GM23338 (cell line): ENCODE results near the gene MAGEB3. TPM values are rescaled to one million over a fixed set of nuclear protein-coding genes. Genes with fewer than 3 reads are reported as not detected.

Source experiments
- ATAC-seq: fragments of 200-7000 bp; cut with Tn5 transposase; 3 replicates; pipeline ENCODE4 v1.9.1; 2020
- DNase-seq: peaks from one replicate; pipeline ENCODE4 v3.0.0-alpha.2; 2015; ENCODE audit warnings: low spot score
- H2AFZ ChIP-seq: fragments of 200-600 bp; sonication (generic); 2 replicates; pipeline ENCODE4 v1.8.0; 2016; ENCODE audit warnings: antibody characterized with exemption, mild to moderate bottlenecking, moderate library complexity
- H3F3A ChIP-seq: fragments of 200-600 bp; sonication (generic); replicated peaks from 2 replicates; pipeline ENCODE4 v1.8.0; 2017; ENCODE audit warnings: antibody characterized with exemption, mixed run types, low read depth
- H3K27ac ChIP-seq: fragments of 200-600 bp; sonication (generic); 2 replicates; pipeline ENCODE4 v1.6.1; 2016; ENCODE audit warnings: low read depth
- H3K27me3 ChIP-seq: fragments of 200-600 bp; sonication (generic); 2 replicates; pipeline ENCODE4 v1.8.0; 2016; ENCODE audit warnings: mild to moderate bottlenecking, mixed run types, moderate library complexity; ENCODE audit not compliant: insufficient read depth
- H3K36me3 ChIP-seq: fragments of 200-600 bp; sonication (generic); 2 replicates; pipeline ENCODE4 v1.8.0; 2016; ENCODE audit warnings: mild to moderate bottlenecking; ENCODE audit not compliant: insufficient read depth
- H3K4me1 ChIP-seq: fragments of 200-600 bp; sonication (generic); 2 replicates; pipeline ENCODE4 v1.8.0; 2016; ENCODE audit warnings: mild to moderate bottlenecking, moderate library complexity; ENCODE audit not compliant: insufficient read depth
- H3K4me2 ChIP-seq: fragments of 200-600 bp; sonication (generic); 2 replicates; pipeline ENCODE4 v1.7.1; 2017; ENCODE audit warnings: mixed run types
- H3K4me3 ChIP-seq: fragments of 200-600 bp; sonication (generic); 2 replicates; pipeline ENCODE4 v1.6.1; 2016; ENCODE audit warnings: mixed run types
- H3K79me2 ChIP-seq: fragments of 200-600 bp; sonication (generic); replicated peaks from 2 replicates; pipeline ENCODE4 v1.8.0; 2017; ENCODE audit warnings: mild to moderate bottlenecking; ENCODE audit not compliant: insufficient read depth
- H3K9me2 ChIP-seq: fragments of 200-600 bp; sonication (generic); 2 replicates; pipeline ENCODE4 v1.8.0; 2017; ENCODE audit not compliant: insufficient read depth
- H4K20me1 ChIP-seq: fragments of 200-600 bp; sonication (generic); replicated peaks from 2 replicates; pipeline ENCODE4 v1.8.0; 2017; ENCODE audit warnings: mild to moderate bottlenecking; ENCODE audit not compliant: insufficient read depth
- H3K27ac Mint-ChIP-seq: 2 replicates; pipeline ENCODE4 v1.8.0; 2020; ENCODE audit warnings: inconsistent platforms, mild to moderate bottlenecking, moderate library complexity, mixed read lengths
- H3K27me3 Mint-ChIP-seq: 3 replicates; pipeline ENCODE4 v1.8.0; 2022; ENCODE audit warnings: low read depth, mild to moderate bottlenecking, moderate library complexity, mixed read lengths, inconsistent platforms; ENCODE audit not compliant: insufficient read depth, poor library complexity
- H3K36me3 Mint-ChIP-seq: 3 replicates; pipeline ENCODE4 v1.8.0; 2021; ENCODE audit warnings: low read depth, mild to moderate bottlenecking, inconsistent platforms, moderate library complexity, mixed read lengths
- H3K4me1 Mint-ChIP-seq: 3 replicates; pipeline ENCODE4 v1.8.0; 2020; ENCODE audit warnings: mild to moderate bottlenecking, inconsistent platforms, mixed read lengths
- H3K4me3 Mint-ChIP-seq: 3 replicates; pipeline ENCODE4 v1.8.0; 2021; ENCODE audit warnings: moderate library complexity, mild to moderate bottlenecking, inconsistent platforms, mixed read lengths
- H3K9me3 Mint-ChIP-seq: 3 replicates; pipeline ENCODE4 v1.8.0; 2020; ENCODE audit warnings: moderate library complexity, mild to moderate bottlenecking, inconsistent platforms, mixed read lengths
- CREB1 ChIP-seq: fragments of 250-450 bp; sonication (Bioruptor Pico); IDR thresholded peaks from 2 replicates; pipeline ENCODE4 v1.5.0; 2020; ENCODE audit warnings: low read depth, mild to moderate bottlenecking, moderate library complexity
- EZH2 ChIP-seq: fragments of 200-600 bp; sonication (generic); IDR thresholded peaks from one replicate; pipeline ENCODE4 v1.8.0; 2017; ENCODE audit warnings: antibody characterized with exemption, mild to moderate bottlenecking, low read depth; ENCODE audit not compliant: unreplicated experiment
- EZH2phosphoT487 ChIP-seq: fragments of 200-600 bp; sonication (generic); IDR thresholded peaks from one replicate; pipeline ENCODE4 v1.8.1; 2018; ENCODE audit warnings: antibody characterized with exemption; ENCODE audit not compliant: unreplicated experiment
- JUNB ChIP-seq: IDR thresholded peaks from one replicate; pipeline ENCODE4 v1.6.1; 2016; ENCODE audit warnings: antibody characterized with exemption; ENCODE audit not compliant: unreplicated experiment
- NANOG ChIP-seq: IDR thresholded peaks from 2 replicates; pipeline ENCODE4 v1.6.1; 2016; ENCODE audit warnings: antibody characterized with exemption, borderline replicate concordance
- POLR2AphosphoS5 ChIP-seq: IDR thresholded peaks from 2 replicates; pipeline ENCODE4 v1.6.1; 2016; ENCODE audit warnings: antibody characterized with exemption, low read depth
- STAT1 ChIP-seq: IDR thresholded peaks from one replicate; pipeline ENCODE4 v1.6.1; 2016; ENCODE audit warnings: antibody characterized with exemption; ENCODE audit not compliant: unreplicated experiment
- ZNF114 ChIP-seq: fragments of 250-450 bp; sonication (Bioruptor Pico); IDR thresholded peaks from 2 replicates; pipeline ENCODE4 v1.5.0; 2020; ENCODE audit warnings: mild to moderate bottlenecking, moderate library complexity
- ZNF331 ChIP-seq: fragments of 250-450 bp; sonication (Bioruptor Pico); IDR thresholded peaks from 2 replicates; pipeline ENCODE4 v1.5.0; 2020; ENCODE audit warnings: low read depth, mild to moderate bottlenecking, moderate library complexity
- ZNF462 ChIP-seq: fragments of 250-450 bp; sonication (Bioruptor Pico); IDR thresholded peaks from 2 replicates; pipeline ENCODE4 v1.5.0; 2020; ENCODE audit warnings: mild to moderate bottlenecking, moderate library complexity
- polyA plus RNA-seq: library from polyadenylated mRNA; unstranded; fragments of >200 nt; fragmentation: Nextera tagmentation; extraction: Ambion mirVana; gene quantifications from 2 replicates; pipeline ENCODE4 v1.2.1, GENCODE V29; 2016
- total RNA-seq: library from RNA; depleted of rRNA; stranded (reverse); fragments of >200 nt; shearing (Covaris generic); gene quantifications from 2 replicates; pipeline ENCODE4 v1.2.3, GENCODE V29; 2014
- TF ChIP-seq, protein P1 (sequence below), 2 experiments: fragments of 200-600 bp in 1 of 2; sonication (generic) in 1 of 2; conservative IDR thresholded peaks; 2 replicates each; pipeline versions ENCODE4 v1.5.1 to v1.6.1; 2016 to 2017; ENCODE audit warnings: antibody characterized with exemption in 2 of 2, low read depth in 2 of 2, mild to moderate bottlenecking in 2 of 2, moderate library complexity in 1 of 2
- TF ChIP-seq, protein P2 (sequence below): IDR thresholded peaks from 2 replicates; pipeline ENCODE4 v1.6.1; 2016; ENCODE audit warnings: antibody characterized with exemption
- TF ChIP-seq, protein P3 (sequence below): IDR thresholded peaks from one replicate; pipeline ENCODE4 v1.6.1; 2018; ENCODE audit warnings: antibody characterized with exemption; ENCODE audit not compliant: unreplicated experiment

The MAGEB3 gene
- total and polyA plus RNA-seq, 2 experiments from 2014 or later = not detected

DNA sequence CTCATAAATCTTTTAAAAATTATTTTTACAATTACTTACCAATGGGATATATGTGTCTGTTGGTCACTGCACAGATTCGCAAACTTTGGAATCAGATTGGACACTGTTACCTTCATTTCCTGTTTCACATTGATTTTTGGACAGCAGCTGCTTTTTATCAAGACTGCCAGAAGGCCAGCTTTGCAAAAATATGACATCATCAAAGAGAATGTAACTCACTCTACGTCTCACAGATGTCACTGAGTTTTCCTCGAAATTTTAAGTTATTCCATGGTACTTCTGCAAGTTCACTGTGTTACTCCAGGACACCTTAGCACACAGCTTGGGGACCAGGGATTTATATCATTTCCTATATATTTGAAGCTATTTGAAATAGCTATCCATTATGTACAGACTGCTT lies 46.9 kb upstream of the MAGEB3 start:
- H3K79me2 ChIP-seq = no peaks in the 10 kb centered on the region
- H4K20me1 ChIP-seq = no peaks in the 10 kb centered on the region
- Mint-ChIP-seq H3K4me3 (no peak overlapping the region), H3K4me1 (no peaks in the 10 kb centered on the region), H3K27ac (no peak overlapping the region), H3K9me3 (no peaks in the 10 kb centered on the region; the same call in 2 of the 3 replicates), H3K27me3 (no peaks in the 10 kb centered on the region), H3K36me3 (no peaks in the 10 kb centered on the region)
- no peak for ATAC-seq
- no peak overlapping the region for H3K27ac ChIP-seq
- no peak overlapping the region for H3K4me3 ChIP-seq
- H3K4me2 ChIP-seq = no peak overlapping the region
- no peak overlapping the region for H2AFZ ChIP-seq
- no peaks in the 10 kb centered on the region for H3K36me3 ChIP-seq
- DNase-seq = no peak
- no peaks in the 10 kb centered on the region for H3K9me2 ChIP-seq
- no peaks in the 10 kb centered on the region for H3K4me1 ChIP-seq
- no peaks in the 10 kb centered on the region for H3K27me3 ChIP-seq
- no peaks in the 10 kb centered on the region for H3F3A ChIP-seq
- no peak for TF ChIP-seq EZH2
- TF ChIP-seq CREB1 = no peak
- TF ChIP-seq, protein P1, sequence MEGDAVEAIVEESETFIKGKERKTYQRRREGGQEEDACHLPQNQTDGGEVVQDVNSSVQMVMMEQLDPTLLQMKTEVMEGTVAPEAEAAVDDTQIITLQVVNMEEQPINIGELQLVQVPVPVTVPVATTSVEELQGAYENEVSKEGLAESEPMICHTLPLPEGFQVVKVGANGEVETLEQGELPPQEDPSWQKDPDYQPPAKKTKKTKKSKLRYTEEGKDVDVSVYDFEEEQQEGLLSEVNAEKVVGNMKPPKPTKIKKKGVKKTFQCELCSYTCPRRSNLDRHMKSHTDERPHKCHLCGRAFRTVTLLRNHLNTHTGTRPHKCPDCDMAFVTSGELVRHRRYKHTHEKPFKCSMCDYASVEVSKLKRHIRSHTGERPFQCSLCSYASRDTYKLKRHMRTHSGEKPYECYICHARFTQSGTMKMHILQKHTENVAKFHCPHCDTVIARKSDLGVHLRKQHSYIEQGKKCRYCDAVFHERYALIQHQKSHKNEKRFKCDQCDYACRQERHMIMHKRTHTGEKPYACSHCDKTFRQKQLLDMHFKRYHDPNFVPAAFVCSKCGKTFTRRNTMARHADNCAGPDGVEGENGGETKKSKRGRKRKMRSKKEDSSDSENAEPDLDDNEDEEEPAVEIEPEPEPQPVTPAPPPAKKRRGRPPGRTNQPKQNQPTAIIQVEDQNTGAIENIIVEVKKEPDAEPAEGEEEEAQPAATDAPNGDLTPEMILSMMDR (conservative IDR thresholded peaks at IDR 0.05; ENCODE audit: low read depth in 2 of 2) = no peak
- TF ChIP-seq ZNF114 (CRISPR knock-in tag) = no peak
- no peak for TF ChIP-seq EZH2phosphoT487
- TF ChIP-seq JUNB = no peak
- TF ChIP-seq, protein P2, sequence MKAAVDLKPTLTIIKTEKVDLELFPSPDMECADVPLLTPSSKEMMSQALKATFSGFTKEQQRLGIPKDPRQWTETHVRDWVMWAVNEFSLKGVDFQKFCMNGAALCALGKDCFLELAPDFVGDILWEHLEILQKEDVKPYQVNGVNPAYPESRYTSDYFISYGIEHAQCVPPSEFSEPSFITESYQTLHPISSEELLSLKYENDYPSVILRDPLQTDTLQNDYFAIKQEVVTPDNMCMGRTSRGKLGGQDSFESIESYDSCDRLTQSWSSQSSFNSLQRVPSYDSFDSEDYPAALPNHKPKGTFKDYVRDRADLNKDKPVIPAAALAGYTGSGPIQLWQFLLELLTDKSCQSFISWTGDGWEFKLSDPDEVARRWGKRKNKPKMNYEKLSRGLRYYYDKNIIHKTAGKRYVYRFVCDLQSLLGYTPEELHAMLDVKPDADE = no peak
- TF ChIP-seq, protein P3, sequence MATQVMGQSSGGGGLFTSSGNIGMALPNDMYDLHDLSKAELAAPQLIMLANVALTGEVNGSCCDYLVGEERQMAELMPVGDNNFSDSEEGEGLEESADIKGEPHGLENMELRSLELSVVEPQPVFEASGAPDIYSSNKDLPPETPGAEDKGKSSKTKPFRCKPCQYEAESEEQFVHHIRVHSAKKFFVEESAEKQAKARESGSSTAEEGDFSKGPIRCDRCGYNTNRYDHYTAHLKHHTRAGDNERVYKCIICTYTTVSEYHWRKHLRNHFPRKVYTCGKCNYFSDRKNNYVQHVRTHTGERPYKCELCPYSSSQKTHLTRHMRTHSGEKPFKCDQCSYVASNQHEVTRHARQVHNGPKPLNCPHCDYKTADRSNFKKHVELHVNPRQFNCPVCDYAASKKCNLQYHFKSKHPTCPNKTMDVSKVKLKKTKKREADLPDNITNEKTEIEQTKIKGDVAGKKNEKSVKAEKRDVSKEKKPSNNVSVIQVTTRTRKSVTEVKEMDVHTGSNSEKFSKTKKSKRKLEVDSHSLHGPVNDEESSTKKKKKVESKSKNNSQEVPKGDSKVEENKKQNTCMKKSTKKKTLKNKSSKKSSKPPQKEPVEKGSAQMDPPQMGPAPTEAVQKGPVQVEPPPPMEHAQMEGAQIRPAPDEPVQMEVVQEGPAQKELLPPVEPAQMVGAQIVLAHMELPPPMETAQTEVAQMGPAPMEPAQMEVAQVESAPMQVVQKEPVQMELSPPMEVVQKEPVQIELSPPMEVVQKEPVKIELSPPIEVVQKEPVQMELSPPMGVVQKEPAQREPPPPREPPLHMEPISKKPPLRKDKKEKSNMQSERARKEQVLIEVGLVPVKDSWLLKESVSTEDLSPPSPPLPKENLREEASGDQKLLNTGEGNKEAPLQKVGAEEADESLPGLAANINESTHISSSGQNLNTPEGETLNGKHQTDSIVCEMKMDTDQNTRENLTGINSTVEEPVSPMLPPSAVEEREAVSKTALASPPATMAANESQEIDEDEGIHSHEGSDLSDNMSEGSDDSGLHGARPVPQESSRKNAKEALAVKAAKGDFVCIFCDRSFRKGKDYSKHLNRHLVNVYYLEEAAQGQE = no peak
- TF ChIP-seq STAT1 = no peak
- TF ChIP-seq ZNF462 (CRISPR knock-in tag) = no peak
- no peak for TF ChIP-seq POLR2AphosphoS5
- TF ChIP-seq NANOG = no peak
- TF ChIP-seq ZNF331 (CRISPR knock-in tag) = no peak
